Tibial nerve (tissue), 4 donors: ENCODE measurements around the gene MYL11. TPM values are rescaled to one million over a fixed set of nuclear protein-coding genes. Genes with fewer than 3 reads are reported as not detected.

Source experiments
- DNase-seq, 2 donors: peaks; one replicate each; pipeline ENCODE4 v3.0.0-alpha.2; 2019; ENCODE audit warnings: low spot score in 2 of 2
- H3K27ac ChIP-seq, 4 donors: fragments of 200-600 bp; sonication (generic) in 3 of 4; one replicate each; pipeline ENCODE4 v1.5.1; 2017 to 2019; ENCODE audit warnings: mild to moderate bottlenecking in 1 of 4
- H3K27me3 ChIP-seq, 2 donors: fragments of 200-600 bp; sonication (generic) in 1 of 2; one replicate each; pipeline versions ENCODE4 v1.5.1 to v1.6.0; 2017 to 2019
- H3K36me3 ChIP-seq, 3 donors: fragments of 200-600 bp; sonication (generic); one replicate each; pipeline ENCODE4 v1.5.1; 2018 to 2019
- H3K4me1 ChIP-seq, 4 donors: fragments of 200-600 bp; sonication (generic) in 3 of 4; one replicate each; pipeline ENCODE4 v1.5.1; 2017 to 2019
- H3K4me3 ChIP-seq, 4 donors: fragments of 200-600 bp; sonication (generic) in 3 of 4; one replicate each; pipeline ENCODE4 v1.5.1; 2017 to 2019; ENCODE audit warnings: mild to moderate bottlenecking in 1 of 4, moderate library complexity in 1 of 4
- H3K9me3 ChIP-seq, 4 donors: fragments of 200-600 bp; sonication (generic) in 3 of 4; one replicate each; pipeline ENCODE4 v1.5.1; 2017 to 2019
- EP300 ChIP-seq, 2 donors: sonication (generic); formaldehyde crosslinking; IDR thresholded peaks; one replicate each; pipeline ENCODE4 v1.6.1; 2017; ENCODE audit warnings: antibody characterized with exemption in 2 of 2, mild to moderate bottlenecking in 1 of 2
- POLR2A ChIP-seq, 2 donors: fragments of 450-650 bp; IDR thresholded peaks; one replicate each; pipeline ENCODE4 v1.6.1; 2017; ENCODE audit warnings: antibody characterized with exemption in 2 of 2, mild to moderate bottlenecking in 2 of 2, moderate library complexity in 2 of 2
- WGBS, 2 donors: methylation state at CpG; one replicate each; pipeline ENCODE4 v1.1.5; 2018; 5-methylcytosine and 5-hydroxymethylcytosine counted together
- total RNA-seq, 4 donors: library from RNA; depleted of rRNA; stranded (reverse); fragments of >200 nt; gene quantifications; one replicate each; pipeline ENCODE4 v1.1.0, GENCODE V29; 2016
- TF ChIP-seq, protein P1 (sequence below), 5 experiments: fragments of 200-600 bp in 3 of 5; fragments of 450-650 bp in 2 of 5; sonication (generic) in 3 of 5; IDR thresholded peaks; one replicate each; pipeline ENCODE4 v1.5.1; 2016 to 2019; ENCODE audit warnings: antibody characterized with exemption in 5 of 5, mild to moderate bottlenecking in 3 of 5, moderate library complexity in 2 of 5

MYL11 gene
- total RNA-seq, 4 donors from 2014 or later = not detected

DNA sequence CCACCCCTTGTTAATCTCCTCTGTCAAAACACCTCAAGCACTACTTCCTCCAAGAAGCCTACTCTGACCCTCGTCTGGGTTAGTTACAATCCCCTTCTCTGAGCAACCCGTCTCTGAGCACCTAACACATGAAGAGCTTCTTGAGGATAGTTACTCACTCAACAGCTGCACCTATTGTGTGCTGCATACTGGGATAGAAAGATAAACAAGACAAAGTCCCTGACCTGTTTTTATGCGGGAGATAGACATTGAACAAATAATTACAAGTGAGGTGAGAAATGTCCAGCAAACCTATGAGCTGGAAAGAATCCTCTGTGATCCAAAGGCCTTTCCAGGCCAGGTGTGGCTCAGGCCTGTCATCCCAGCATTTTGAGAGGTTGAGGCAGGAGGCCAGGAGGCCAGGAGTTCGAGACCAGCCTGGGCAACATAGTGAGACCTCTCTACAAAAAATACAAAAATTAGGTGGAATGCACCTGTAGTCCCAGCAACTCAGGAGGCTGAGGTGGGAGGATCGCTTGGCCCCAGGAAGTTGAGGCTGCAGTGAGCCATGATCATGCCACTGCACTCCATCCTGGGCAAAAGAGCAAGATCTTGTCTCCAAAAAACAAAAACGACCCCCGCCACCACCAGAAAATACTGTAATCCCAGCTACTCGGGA is 27.3 kb downstream of the MYL11 start:
- Histone ChIP-seq H3K27ac (no peak overlapping the region), H3K4me3 (no peak overlapping the region), H3K4me1 (peaks cover 0 to 31% (median 5%) of the 10 kb centered on the region in 4 donors), H3K27me3 (no peaks in the 10 kb centered on the region), H3K36me3 (peaks cover 0 to 16% (median 0%) of the 10 kb centered on the region in 3 donors), H3K9me3 (no peaks in the 10 kb centered on the region)
- WGBS, 2 donors = 82 to 83% methylated on average over 8 of the region's 8 CpGs
- no peak for DNase-seq
- TF ChIP-seq, protein P1, sequence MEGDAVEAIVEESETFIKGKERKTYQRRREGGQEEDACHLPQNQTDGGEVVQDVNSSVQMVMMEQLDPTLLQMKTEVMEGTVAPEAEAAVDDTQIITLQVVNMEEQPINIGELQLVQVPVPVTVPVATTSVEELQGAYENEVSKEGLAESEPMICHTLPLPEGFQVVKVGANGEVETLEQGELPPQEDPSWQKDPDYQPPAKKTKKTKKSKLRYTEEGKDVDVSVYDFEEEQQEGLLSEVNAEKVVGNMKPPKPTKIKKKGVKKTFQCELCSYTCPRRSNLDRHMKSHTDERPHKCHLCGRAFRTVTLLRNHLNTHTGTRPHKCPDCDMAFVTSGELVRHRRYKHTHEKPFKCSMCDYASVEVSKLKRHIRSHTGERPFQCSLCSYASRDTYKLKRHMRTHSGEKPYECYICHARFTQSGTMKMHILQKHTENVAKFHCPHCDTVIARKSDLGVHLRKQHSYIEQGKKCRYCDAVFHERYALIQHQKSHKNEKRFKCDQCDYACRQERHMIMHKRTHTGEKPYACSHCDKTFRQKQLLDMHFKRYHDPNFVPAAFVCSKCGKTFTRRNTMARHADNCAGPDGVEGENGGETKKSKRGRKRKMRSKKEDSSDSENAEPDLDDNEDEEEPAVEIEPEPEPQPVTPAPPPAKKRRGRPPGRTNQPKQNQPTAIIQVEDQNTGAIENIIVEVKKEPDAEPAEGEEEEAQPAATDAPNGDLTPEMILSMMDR (IDR thresholded peaks at IDR 0.05) = no peak
- TF ChIP-seq POLR2A (IDR thresholded peaks at IDR 0.05) = no peak
- no peak for TF ChIP-seq EP300 (IDR thresholded peaks at IDR 0.05)

DNA sequence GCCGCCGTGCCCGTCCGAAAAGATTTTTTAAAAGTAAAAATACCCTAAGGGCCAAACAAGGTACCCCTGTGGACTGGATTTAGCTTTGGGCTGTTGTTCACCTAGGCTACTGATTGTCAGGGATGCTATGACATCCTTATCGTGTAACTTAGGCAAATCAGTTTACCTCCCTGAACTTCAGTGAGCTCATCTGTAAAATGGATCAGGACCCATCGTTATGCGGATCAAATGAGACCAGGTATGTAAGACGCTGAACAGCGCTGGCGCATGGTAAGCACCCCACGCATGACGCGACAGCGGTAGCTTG is 32.1 kb downstream of the MYL11 start:
- Histone ChIP-seq H3K36me3 (peaks cover 0 to 13% (median 0%) of the 10 kb centered on the region in 3 donors), H3K4me1 (peaks cover 0 to 33% (median 13%) of the 10 kb centered on the region in 4 donors), H3K4me3 (peak overlapping the region; percentile 64 to 91 (median 76)), H3K9me3 (no peaks in the 10 kb centered on the region), H3K27ac (peak overlapping the region; percentile 84 to 96 (median 92)), H3K27me3 (no peaks in the 10 kb centered on the region)
- WGBS, 2 donors = 16 to 19% methylated on average over 14 of the region's 14 CpGs
- DNase-seq = no peak
- TF ChIP-seq EP300 (IDR thresholded peaks at IDR 0.05) = no peak
- TF ChIP-seq POLR2A (IDR thresholded peaks at IDR 0.05) = no peak
- TF ChIP-seq, protein P1 (IDR thresholded peaks at IDR 0.05) = no peak

DNA sequence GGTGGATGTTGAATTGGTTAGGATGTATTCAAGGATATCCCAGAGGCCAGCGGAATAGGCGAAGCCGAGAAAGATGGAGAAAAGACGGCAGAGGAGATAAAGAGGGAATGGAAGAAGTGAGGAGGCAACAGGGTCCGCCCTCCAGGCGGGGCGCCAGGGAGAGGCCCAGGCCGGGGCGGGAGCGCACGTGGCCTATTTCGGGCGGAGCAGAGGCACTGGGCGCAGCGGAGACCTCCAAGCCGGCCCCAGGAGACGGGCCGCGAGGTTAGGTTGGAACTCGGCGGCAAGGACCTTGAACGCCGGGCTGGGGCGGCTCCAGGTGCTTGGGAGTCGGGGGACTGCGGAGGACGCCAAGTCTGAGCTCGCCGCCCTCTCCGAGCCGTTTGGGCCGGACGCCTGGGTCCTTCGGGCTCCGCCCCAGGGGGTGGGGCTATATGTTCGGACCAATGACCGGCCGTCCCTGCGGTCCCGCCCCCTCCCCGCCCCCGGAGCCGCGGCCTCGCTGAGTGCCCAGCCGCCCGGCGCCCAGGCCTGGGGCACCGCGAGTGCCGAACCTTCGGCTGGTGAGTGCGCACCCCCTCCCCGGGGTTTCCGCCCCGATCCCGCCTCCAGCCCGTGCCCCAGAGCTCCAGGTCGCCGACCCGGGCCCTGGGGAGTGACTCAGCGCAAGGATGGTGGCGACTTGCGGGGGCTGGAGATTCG is 32.7 kb downstream of the MYL11 start, which contains the start of gene ZNF771:
Gene ZNF771 (plus strand): TSS at position 505 of the 702 bp plus-strand sequence. CDS start 448 bp downstream, outside the sequence.
- Histone ChIP-seq H3K4me1 (peaks cover 0 to 33% (median 13%) of the 10 kb centered on the region in 4 donors), H3K4me3 (peak within 1 kb of the TSS; percentile 64 to 91 (median 76)), H3K9me3 (no peaks in the 10 kb centered on the region), H3K36me3 (peaks cover 0 to 18% (median 0%) of the 10 kb centered on the region in 3 donors), H3K27ac (peak within 1 kb of the TSS; percentile 84 to 96 (median 92)), H3K27me3 (no peaks in the 10 kb centered on the region)
- TF ChIP-seq POLR2A (IDR thresholded peaks at IDR 0.05) (peak in 1 of 2 donors; percentile 72), EP300 (IDR thresholded peaks at IDR 0.05) (peak; percentile 84 to 91)
- TF ChIP-seq, protein P1 (IDR thresholded peaks at IDR 0.05) = peak in 3 of 5 experiments; percentile 12 to 29 (median 17)
- peak; percentile 92 to 93 for DNase-seq
- 0 to 1% methylated on average over 29 to 30 of the region's 65 CpGs for WGBS, 2 donors

DNA sequence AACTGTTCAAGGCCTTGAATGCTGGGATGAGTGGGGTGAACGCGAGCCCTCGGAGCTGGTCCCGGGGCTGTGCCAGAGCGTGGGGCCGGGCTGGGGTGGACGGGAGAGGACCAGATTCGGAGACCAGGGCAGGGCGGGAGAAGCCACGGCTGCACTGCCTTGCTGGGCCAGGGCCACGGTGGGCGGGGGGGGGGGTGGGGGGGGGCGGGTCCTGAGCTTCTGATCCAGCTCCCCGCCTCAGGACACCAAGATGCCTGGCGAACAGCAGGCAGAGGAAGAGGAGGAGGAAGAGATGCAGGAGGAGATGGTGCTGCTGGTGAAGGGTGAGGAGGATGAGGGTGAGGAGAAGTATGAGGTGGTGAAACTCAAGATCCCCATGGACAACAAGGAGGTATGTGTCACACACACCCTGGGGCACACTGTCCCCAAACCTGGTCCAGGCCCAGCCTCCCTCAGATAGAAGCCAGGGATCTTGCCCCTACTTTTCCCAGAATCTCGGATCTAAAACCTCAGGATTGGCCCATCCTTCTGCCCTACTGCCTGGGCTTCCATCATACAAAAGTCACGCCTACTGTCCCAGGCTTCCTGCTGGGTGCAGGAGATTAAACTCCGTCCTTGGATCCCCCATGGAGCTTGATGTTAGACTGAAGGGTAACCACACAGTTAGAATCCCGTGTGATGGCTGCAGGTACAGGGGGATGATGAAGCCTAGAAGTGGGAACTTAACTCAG is 33.4 kb downstream of the MYL11 start:
- peak overlapping the region; percentile 84 to 96 (median 92) for H3K27ac ChIP-seq

More for the DNA sequence above, 33.4 kb downstream of the MYL11 start:
- no peak for TF ChIP-seq EP300 (IDR thresholded peaks at IDR 0.05)
- TF ChIP-seq POLR2A (IDR thresholded peaks at IDR 0.05) = no peak
- H3K27me3 ChIP-seq = no peaks in the 10 kb centered on the region
- 10% methylated on average over 13 to 16 of the region's 19 CpGs for WGBS, 2 donors
- peak overlapping the region; percentile 64 to 91 (median 76) for H3K4me3 ChIP-seq
- H3K4me1 ChIP-seq = peaks cover 0 to 33% (median 13%) of the 10 kb centered on the region in 4 donors
- H3K36me3 ChIP-seq = peaks cover 0 to 24% (median 0%) of the 10 kb centered on the region in 3 donors
- DNase-seq = no peak
- H3K9me3 ChIP-seq = no peaks in the 10 kb centered on the region
